Activated CD8-positive, alpha-beta memory T cell treated with anti-CD3 and anti-CD28 coated beads for 36 hours (primary cell): ENCODE data around the gene IQCK. TPM values are rescaled to one million over a fixed set of nuclear protein-coding genes. Genes with fewer than 3 reads are reported as not detected.

ENCODE experiments used
- CTCF ChIA-PET: fragments of 350-600 bp; sonication (Branson Sonifier 250); formaldehyde crosslinking; loops from one replicate; lab custom pipeline; 2021; ENCODE audit warnings: antibody characterized with exemption; lab: Charles Lee
- POLR2A ChIA-PET: fragments of 350-600 bp; sonication (Branson Sonifier 250); formaldehyde crosslinking; loops from one replicate; lab custom pipeline; 2021; ENCODE audit warnings: antibody characterized with exemption; lab: Charles Lee
- total RNA-seq, 2 experiments: library from RNA; stranded (reverse); gene quantifications; one replicate each; pipeline ENCODE4 v1.2.3, GENCODE V29; 2021

Gene IQCK
- total RNA-seq, 2 experiments from 2014 or later, result 3.9 to 5.0 TPM

DNA sequence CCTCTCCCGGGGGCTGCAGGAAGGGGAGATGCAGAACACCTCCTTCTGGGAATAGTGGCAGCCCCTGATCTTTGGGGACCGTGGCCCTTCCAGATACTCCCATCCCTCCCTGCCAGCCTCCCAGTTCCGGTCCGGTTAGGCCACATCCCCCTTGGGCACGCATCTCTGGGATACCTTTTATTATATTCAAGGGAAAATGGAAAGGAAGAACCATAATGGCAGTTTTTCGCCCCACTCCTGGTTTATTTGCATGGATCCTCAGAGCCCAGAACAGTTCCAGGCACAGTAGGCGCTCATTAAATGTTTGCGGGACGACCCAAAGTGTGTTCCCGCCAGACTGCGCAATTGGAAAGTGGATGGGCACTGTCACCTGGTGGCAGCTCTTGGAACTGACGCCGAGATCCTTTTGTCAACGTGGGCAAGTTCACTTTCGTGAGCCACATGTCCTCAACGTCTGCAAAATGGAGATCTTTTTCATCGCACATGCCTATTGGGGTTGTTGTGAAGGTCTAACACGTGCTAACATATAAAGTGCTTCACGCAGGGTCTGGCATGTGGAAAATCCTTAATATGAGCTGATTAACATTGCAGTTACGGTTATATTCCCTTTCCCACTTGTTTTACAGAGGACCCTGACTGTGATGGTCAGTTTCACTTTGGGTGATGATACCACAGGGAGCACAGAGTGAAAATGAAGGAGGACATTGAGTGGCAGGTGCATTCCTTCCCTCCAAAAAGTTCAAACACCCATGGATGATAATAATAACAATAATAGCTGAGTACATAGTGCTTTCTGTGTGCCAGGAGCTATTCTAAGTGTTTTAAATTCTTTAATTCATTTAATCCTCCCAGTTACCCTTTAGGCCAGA, 168.2 kb downstream of the IQCK start:
- ChIA-PET CTCF (interaction anchor here (0.5 to 3.2 kb wide), 14 partner anchors 9 to 383 kb away, joined by 3 to 15 read pairs (median 3); partner anchors contain the start of gene VPS35L), POLR2A (no interaction called here)

DNA sequence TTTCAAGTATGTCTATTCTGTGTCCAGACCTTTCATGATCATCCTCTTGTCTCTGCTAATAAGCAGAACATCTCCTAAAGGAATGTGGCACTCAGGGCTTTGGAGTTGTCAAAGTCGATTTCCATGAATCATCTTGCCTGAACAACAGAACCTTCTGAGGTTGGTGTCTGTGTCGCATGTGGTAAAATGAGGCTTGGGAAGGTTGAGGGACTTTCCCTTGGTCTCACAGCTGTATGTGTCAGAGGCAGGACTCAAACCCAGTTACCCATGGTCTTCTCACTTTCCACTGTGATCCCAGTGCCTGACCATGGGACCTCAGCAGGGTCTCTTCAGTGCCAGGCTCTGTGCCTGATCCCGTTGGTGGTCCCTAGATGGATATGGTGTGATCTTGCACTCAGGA, 170.8 kb downstream of the IQCK start:
- CTCF ChIA-PET, result interaction anchor here (0.6 to 3.2 kb wide), 2 partner anchors 333 to 401 kb away, joined by 3 to 15 read pairs; partner anchors contain the start of gene VPS35L
- POLR2A ChIA-PET, result no interaction called here

DNA sequence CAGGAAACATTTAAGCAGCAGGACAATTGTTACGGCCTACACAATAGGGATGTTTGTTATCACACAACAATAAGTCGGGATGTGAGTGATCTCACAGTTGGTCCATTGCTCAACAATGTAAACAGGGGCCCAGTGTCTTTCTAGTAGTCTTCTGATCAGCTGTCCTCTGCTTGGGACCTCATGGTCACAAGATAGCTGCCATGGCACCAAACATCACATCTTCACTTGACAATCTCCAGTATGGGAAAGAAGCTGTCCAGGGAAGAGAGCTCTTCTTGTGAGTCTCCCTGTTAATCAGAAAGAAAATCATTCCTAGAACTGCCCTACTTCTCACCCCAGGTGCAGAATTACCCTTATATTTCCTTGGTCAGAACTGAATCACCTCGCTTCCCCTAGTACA, 172.8 kb downstream of the IQCK start:
- POLR2A ChIA-PET, result no interaction called here
- CTCF ChIA-PET, result interaction anchor here (1.1 kb wide), 1 partner anchor 307 kb away, joined by 3 read pairs; no protein-coding TSS in a partner anchor

DNA sequence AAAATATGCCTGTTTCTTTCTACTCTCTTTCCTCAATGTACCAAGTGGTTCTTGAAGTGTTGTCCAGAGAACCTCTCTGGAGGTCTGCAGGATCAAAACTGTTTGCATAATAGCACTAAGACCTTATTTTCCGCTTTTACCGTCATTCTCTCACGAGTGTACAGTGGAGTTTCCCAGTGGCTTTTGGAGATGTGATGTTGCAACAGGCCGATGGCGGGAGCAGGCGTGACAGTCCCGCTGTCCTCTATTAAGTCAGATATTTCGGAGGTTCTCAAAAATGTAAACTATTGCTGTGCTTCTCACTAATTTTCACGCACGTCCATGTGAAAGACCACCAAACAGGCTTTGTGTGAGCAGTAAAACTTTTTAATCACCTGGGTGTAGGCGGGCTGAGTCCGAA, 174.8 kb downstream of the IQCK start:
- POLR2A ChIA-PET, result no interaction called here
- CTCF ChIA-PET, result no interaction called here

DNA sequence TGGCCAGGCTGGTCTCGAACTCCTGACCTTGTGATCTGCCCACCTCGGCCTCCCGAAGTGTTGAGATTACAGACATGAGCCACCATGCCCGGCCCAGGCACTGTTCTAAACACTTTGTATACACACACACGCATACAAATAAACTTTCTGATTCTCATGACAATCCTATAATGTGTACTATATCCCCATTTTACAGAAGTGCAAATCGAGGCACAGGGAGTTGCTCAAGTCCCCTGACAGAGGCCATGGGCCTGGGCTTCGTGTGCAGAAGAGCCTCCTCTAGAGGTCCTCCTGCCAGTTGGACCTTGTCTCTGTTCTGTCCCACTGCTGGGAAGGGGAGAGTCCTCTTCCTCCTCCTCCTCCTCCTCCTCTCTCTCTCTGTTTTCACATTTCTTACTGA, 176.5 kb downstream of the IQCK start:
- POLR2A ChIA-PET, result no interaction called here

DNA sequence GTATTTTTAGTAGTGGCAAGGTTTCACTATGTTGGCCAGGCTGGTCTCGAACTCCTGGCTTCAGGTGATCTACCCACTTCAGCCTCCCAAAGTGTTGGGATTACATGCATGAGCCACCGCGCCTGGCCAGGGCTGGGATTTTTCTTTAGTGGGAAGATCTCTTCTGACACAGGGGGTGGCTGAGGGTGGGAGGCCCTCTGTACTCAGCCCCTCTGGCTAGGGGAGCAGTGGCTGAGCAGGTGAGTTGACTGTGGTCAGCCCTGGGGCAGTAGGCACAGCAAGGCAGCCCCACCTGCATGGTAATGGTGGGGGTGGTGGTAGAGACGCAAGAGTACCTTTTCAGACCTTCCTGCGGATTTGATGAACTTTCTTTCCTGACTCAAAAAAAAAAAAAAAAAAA, 178.9 kb downstream of the IQCK start:
- ChIA-PET CTCF (no interaction called here), POLR2A (no interaction called here)

More for the DNA sequence above, 176.5 kb downstream of the IQCK start:
- CTCF ChIA-PET, result interaction anchor here (1.5 kb wide), 1 partner anchor 13 kb away, joined by 3 read pairs; no protein-coding TSS in a partner anchor

DNA sequence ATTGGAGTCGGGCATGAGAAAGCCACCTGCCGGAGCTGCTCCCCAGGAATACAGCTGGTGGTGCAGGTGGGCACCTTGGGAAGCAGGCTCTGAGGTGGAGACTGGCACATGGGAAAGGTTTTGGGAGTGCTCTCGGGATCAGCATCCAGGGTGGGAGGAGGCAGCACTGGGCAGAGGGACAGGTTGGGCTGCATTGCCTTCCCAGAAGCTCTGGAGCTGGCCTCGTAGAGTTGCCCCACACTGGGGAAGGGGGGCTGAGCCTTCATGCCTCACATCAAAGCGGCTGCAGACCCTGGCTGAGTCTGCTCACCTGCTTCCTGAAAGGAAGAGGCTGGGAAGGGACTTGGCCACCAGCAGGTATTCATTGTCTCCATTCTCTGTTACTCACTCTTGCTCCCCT, 180.1 kb downstream of the IQCK start:
- ChIA-PET POLR2A (no interaction called here), CTCF (no interaction called here)

DNA sequence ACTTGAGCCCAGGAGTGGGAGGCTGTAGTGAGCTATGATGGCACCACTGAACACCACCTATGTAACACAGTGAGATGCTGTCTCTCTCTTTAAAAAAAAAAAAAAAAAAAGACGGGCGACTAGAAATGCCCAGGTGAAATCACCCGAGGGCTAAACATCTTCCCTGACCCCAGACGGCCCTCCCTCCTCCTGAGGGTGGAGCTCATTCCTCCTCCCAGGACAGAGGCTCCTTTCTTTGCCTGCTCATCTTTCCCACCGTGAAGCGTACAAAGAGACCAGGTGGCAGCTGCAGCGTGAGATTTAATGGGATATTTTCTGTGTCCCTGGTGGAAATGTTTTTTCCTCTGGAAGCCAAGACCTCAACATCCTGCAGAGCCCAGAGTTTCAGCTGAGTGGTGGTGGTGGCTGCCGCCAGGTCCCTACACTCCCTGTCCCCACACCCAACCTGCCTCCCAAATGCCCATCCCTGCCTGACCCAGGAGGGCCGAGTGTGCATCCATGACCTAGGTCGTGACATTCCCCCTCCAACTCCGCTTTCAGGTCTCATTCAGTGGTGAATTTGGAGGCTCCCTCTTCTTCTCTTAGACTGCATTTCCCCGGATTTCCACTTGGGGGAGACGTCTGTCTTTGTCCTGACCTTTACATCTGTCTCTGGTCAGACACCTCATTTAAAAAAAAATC, 181.0 kb downstream of the IQCK start:
- CTCF ChIA-PET, result interaction anchor here (0.6 to 1.2 kb wide), 5 partner anchors 8 to 407 kb away, joined by 3 to 6 read pairs (median 4); no protein-coding TSS in a partner anchor
- POLR2A ChIA-PET, result no interaction called here

DNA sequence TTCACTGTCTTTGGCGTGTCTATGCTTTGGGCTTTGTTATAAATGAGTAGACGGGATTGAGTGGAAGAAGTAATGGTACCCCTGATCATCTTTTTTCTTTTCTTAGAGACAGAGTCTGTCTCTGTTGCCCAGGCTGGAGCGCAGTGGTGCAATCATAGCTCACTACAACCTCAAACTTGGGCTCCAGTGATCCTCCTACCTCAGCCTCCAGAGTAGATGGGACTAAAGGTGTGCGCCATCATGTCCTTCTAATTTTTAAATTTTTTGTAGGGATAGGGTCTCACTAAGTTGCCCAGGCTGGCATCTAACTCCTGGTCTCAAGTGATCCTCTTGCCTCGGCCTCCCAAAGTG, 181.5 kb downstream of the IQCK start:
- ChIA-PET CTCF (interaction anchor here (0.6 to 1.2 kb wide), 4 partner anchors 10 to 406 kb away, joined by 3 to 6 read pairs (median 4); no protein-coding TSS in a partner anchor), POLR2A (no interaction called here)

DNA sequence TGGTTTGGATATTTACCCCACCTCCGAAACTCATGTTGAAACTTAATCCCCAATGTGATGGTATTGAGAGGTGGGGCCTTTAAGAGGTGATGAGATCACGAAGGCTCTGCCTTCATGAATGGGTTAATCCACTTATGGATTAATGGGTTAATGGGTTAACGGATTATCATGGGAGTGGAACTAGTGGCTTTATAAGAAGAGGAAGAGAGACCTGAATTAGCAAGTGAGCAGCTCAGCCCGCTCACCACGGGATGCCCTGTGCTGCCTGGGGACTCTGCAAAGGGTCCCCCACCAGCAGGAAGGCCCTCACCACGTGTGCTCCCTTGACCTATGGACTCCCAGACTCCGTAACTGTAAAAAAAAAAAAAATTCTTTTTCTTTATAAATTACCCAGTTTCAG, 183.1 kb downstream of the IQCK start:
- ChIA-PET POLR2A (no interaction called here), CTCF (no interaction called here)

DNA sequence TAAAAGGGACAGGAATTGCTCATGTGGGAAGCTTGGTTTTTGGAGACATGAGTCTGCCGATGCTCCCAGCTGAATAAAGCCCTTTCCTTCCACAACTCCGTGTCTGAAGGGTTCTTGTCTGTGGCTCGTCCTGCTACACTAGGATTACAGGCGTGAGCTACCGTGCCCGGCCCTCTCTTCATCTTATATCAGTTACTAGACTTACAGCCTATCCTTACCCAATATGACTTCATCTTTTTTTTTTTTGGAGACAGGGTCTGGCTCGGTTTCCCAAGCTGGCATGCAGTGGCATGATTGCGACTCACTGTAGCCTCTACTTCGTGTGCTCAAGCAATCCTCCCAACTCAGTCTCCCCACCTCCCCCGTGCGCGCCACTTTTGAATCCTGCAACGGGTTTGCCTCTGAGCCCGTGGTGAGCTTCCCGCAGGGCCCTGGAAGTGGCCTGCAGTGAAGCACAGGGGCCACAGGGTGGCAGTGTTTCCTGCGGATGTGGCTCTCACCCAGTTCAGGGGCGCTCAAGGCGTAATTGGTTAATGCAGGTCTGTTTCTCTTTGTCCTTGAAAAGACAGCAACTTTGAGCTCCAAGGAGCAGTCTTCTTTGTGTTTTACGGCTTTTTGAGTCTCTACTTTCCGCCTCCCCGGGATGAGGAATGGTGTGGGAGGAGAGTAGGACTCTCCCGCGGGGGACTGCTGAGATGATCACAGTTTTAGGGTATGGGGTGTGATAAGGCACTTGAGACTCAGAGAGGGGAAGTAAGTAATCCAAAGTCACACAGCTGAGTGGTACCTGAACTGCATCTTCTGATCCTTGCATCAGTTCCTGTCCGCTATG, 189.3 kb downstream of the IQCK start:
- ChIA-PET CTCF (interaction anchor here (0.5 to 3.2 kb wide), 16 partner anchors 9 to 480 kb away, joined by 3 to 34 read pairs (median 4); no protein-coding TSS in a partner anchor), POLR2A (interaction anchor here (0.6 kb wide), 1 partner anchor 10 kb away, joined by 3 read pairs; no protein-coding TSS in a partner anchor)

Other genes with a start within 250 kb of the IQCK start
- 10 to 100 TPM; 28.4 to 28.6 TPM for gene GDE1, start 196.2 kb upstream of the IQCK start, total RNA-seq
- 10 to 100 TPM; 29.3 to 30.1 TPM for gene CCP110, start 194.3 kb upstream of the IQCK start, total RNA-seq
- gene VPS35L, start 162.6 kb upstream of the IQCK start, total RNA-seq, result 10 to 100 TPM; 29.0 to 31.0 TPM
- gene KNOP1, start within 50 bp of the IQCK start, total RNA-seq, result 10 to 100 TPM; 32.1 to 33.9 TPM
- not detected for gene GPRC5B, start 166.6 kb downstream of the IQCK start, total RNA-seq